ENCODE measurements around the gene ATP6V1G1. TPM values are rescaled to one million over a fixed set of nuclear protein-coding genes. Genes with fewer than 3 reads are reported as not detected.

The ATP6V1G1 gene
- total RNA-seq, 1 experiment from 2014 or later, result 143 TPM

DNA sequence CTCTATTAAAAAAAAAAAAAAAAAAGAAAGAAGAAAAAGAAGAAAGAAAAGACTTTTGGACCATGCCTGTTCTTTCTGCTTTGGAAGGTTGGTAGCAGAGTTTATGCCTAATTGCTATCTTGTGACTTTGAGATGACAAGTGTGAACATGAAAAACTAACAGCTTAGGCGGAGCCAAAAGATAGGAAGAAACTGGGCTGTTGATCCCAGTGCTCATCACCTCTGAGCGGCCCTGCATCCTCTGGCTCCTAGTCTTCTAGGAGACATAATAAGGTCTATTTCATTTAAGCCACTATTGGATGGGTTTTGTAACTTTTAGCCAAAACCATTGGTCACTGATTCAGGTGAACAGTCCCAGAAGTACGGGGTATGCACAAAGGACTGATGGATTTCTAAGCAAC is 34.4 kb upstream of the ATP6V1G1 start:
- POLR2A ChIA-PET, result no interaction called here
- Histone ChIP-seq H3K36me3 (ENCODE audit: control insufficient read depth, insufficient read depth, low read length) (no peaks in the 10 kb centered on the region), H3K27me3 (replicated peaks; ENCODE audit: control insufficient read depth, insufficient read depth, low read length) (no peaks in the 10 kb centered on the region), H3K4me3 (ENCODE audit: low read depth, low read length) (no peak overlapping the region), H3K9me3 (no peaks in the 10 kb centered on the region), H3K4me1 (peaks cover 19% of the 10 kb centered on the region)
- CTCF ChIA-PET, result no interaction called here
- no peaks in the 10 kb centered on the region for H3K9me3 Mint-ChIP-seq (ENCODE audit: unreplicated experiment)
- TF ChIP-seq, protein P1, sequence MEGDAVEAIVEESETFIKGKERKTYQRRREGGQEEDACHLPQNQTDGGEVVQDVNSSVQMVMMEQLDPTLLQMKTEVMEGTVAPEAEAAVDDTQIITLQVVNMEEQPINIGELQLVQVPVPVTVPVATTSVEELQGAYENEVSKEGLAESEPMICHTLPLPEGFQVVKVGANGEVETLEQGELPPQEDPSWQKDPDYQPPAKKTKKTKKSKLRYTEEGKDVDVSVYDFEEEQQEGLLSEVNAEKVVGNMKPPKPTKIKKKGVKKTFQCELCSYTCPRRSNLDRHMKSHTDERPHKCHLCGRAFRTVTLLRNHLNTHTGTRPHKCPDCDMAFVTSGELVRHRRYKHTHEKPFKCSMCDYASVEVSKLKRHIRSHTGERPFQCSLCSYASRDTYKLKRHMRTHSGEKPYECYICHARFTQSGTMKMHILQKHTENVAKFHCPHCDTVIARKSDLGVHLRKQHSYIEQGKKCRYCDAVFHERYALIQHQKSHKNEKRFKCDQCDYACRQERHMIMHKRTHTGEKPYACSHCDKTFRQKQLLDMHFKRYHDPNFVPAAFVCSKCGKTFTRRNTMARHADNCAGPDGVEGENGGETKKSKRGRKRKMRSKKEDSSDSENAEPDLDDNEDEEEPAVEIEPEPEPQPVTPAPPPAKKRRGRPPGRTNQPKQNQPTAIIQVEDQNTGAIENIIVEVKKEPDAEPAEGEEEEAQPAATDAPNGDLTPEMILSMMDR (IDR thresholded peaks at IDR 0.05; ENCODE audit: insufficient read depth in 1 of 2, low read depth in 1 of 2, low read length in 1 of 2, severe bottlenecking in 1 of 2, unreplicated experiment in 1 of 2), result no peak
- no peaks in the 10 kb centered on the region for H3K36me3 Mint-ChIP-seq (ENCODE audit: insufficient read depth, unreplicated experiment)
- intact Hi-C loops (cut with micrococcal nuclease; ENCODE audit: unreplicated experiment), result no loop called here
- no peak overlapping the region for H3K4me3 Mint-ChIP-seq (ENCODE audit: unreplicated experiment)
- H3K4me1 Mint-ChIP-seq (ENCODE audit: low read depth, unreplicated experiment), result peaks cover 13% of the 10 kb centered on the region
- H3K27ac Mint-ChIP-seq (ENCODE audit: unreplicated experiment), result no peak overlapping the region
- peaks cover 4% of the 10 kb centered on the region for H3K27me3 Mint-ChIP-seq (ENCODE audit: insufficient read depth, unreplicated experiment)
- no peak for DNase-seq
- BruUV-seq (replicated peaks), result no TSS peak

GRCh38 chr9:114555696-114556095 is 31.9 kb upstream of the ATP6V1G1 start:
- BruUV-seq (replicated peaks), result no TSS peak
- Mint-ChIP-seq H3K9me3 (ENCODE audit: unreplicated experiment) (no peaks in the 10 kb centered on the region), H3K27me3 (ENCODE audit: insufficient read depth, unreplicated experiment) (no peaks in the 10 kb centered on the region), H3K36me3 (ENCODE audit: insufficient read depth, unreplicated experiment) (no peaks in the 10 kb centered on the region), H3K4me3 (ENCODE audit: unreplicated experiment) (no peak overlapping the region), H3K4me1 (ENCODE audit: low read depth, unreplicated experiment) (peaks cover 19% of the 10 kb centered on the region), H3K27ac (ENCODE audit: unreplicated experiment) (no peak overlapping the region)
- POLR2A ChIA-PET, result interaction anchor here (1.5 kb wide), 1 partner anchor 32 kb away, joined by 3 read pairs; the partner anchor contains the start of gene ATP6V1G1
- TF ChIP-seq, protein P1 (IDR thresholded peaks at IDR 0.05; ENCODE audit: insufficient read depth in 1 of 2, low read depth in 1 of 2, low read length in 1 of 2, severe bottlenecking in 1 of 2, unreplicated experiment in 1 of 2), result no peak
- Histone ChIP-seq H3K9me3 (no peaks in the 10 kb centered on the region), H3K27me3 (replicated peaks; ENCODE audit: control insufficient read depth, insufficient read depth, low read length) (no peaks in the 10 kb centered on the region), H3K4me1 (peaks cover 29% of the 10 kb centered on the region), H3K4me3 (ENCODE audit: low read depth, low read length) (no peak overlapping the region), H3K36me3 (ENCODE audit: control insufficient read depth, insufficient read depth, low read length) (no peaks in the 10 kb centered on the region)
- intact Hi-C loops (cut with micrococcal nuclease; ENCODE audit: unreplicated experiment), result no loop called here
- no peak for DNase-seq
- CTCF ChIA-PET, result no interaction called here

DNA sequence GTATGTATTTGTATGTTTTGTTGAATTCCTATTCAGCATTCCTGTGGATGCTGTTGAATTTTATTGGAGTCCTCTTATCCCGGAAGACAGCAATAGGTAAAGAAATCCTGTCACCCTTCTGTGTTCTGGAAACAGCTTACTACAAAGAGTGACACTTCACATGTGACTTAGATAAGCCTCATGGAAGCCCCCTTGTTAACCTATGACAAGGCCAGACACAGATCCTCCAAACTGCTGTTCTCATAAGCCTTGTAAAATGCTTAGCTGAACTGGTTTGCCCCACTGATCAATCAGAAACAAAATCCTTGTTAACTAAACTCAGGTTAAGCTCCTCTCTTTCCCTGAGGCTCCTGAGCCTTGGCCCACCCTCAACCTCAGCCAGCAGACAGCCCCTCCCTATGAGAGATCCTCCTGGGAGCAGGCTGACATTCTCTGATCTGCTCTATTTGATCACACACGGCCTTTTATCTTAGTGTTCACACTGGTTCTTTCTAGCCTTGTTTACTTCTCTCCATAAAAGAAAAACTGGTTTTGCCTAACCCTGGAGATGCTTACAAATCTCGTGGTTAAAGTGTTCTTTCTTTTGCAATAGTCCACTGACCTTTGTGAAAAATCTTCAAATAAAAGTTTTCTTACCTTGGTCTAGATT is 29.4 kb upstream of the ATP6V1G1 start:
- Mint-ChIP-seq H3K4me3 (ENCODE audit: unreplicated experiment) (no peak overlapping the region), H3K27ac (ENCODE audit: unreplicated experiment) (peak overlapping the region; percentile 69), H3K27me3 (ENCODE audit: insufficient read depth, unreplicated experiment) (no peaks in the 10 kb centered on the region), H3K36me3 (ENCODE audit: insufficient read depth, unreplicated experiment) (no peaks in the 10 kb centered on the region), H3K9me3 (ENCODE audit: unreplicated experiment) (no peaks in the 10 kb centered on the region), H3K4me1 (ENCODE audit: low read depth, unreplicated experiment) (peaks cover 14% of the 10 kb centered on the region)
- peak; percentile 77 to 78 for DNase-seq
- intact Hi-C loops (cut with micrococcal nuclease; ENCODE audit: unreplicated experiment), result loop anchor here (1.0 to 2.0 kb wide), 3 partner anchors 20 to 53 kb away; partner anchors contain the start of genes ATP6V1G1 and TMEM268
- Histone ChIP-seq H3K27me3 (replicated peaks; ENCODE audit: control insufficient read depth, insufficient read depth, low read length) (no peaks in the 10 kb centered on the region), H3K9me3 (no peaks in the 10 kb centered on the region), H3K4me3 (ENCODE audit: low read depth, low read length) (no peak overlapping the region), H3K4me1 (peaks cover 21% of the 10 kb centered on the region), H3K36me3 (ENCODE audit: control insufficient read depth, insufficient read depth, low read length) (no peaks in the 10 kb centered on the region)
- TF ChIP-seq, protein P1 (IDR thresholded peaks at IDR 0.05; ENCODE audit: insufficient read depth in 1 of 2, low read depth in 1 of 2, low read length in 1 of 2, severe bottlenecking in 1 of 2, unreplicated experiment in 1 of 2), result no peak
- CTCF ChIA-PET, result interaction anchor here (1.2 to 1.5 kb wide), 2 partner anchors 20 to 29 kb away, joined by 6 to 9 read pairs; partner anchors contain the start of gene ATP6V1G1
- POLR2A ChIA-PET, result interaction anchor here (0.6 to 1.5 kb wide), 2 partner anchors 29 to 161 kb away, joined by 3 to 9 read pairs; partner anchors contain the start of gene ATP6V1G1
- no TSS peak for BruUV-seq (replicated peaks)
